ENCODE measurements around the gene PRSS56. TPM values are rescaled to one million over a fixed set of nuclear protein-coding genes. Genes with fewer than 3 reads are reported as not detected.
A peak's percentile ranks its signal among the peaks of the same experiment; 100 is the strongest.

PRSS56 gene
- polyA plus RNA-seq, 1 donor from 2014 or later: 0.16 TPM

DNA sequence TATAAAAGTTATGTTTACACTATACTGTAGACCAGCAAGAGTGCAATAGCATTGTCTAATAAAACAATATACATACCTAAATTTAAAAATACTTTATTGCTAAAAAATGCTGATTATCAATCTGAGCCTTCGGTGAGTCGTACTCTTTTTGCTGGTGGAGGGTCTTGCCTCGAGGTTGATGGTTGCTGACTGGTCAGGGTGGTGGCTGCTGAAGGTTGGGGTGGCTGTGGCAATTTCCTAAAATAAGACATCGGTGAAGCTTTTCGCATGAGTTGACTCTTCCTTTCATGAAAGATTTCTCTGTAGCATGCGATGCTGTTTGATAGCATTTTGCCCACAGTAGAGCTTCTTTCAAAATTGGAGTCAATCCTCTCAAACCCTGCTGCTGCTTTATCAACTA, 27.8 kb downstream of the PRSS56 start:
- H3K4me2 ChIP-seq (ENCODE audit: low read length): no peak overlapping the region
- H3K4me3 ChIP-seq (ENCODE audit: low read length): no peak overlapping the region
- H3K27me3 ChIP-seq (ENCODE audit: insufficient read depth, low read depth, low read length): no peaks in the 10 kb centered on the region
- H3K9ac ChIP-seq (ENCODE audit: low read length): no peak overlapping the region
- no peak overlapping the region for H2AFZ ChIP-seq (ENCODE audit: low read depth, low read length)
- TF ChIP-seq EP300 (conservative IDR thresholded peaks at IDR 0.05; ENCODE audit: poor library complexity, severe bottlenecking) (no peak), EZH2 (IDR thresholded peaks at IDR 0.05; ENCODE audit: borderline replicate concordance, insufficient read depth, low read length, poor library complexity, severe bottlenecking) (no peak), TAF1 (IDR thresholded peaks at IDR 0.05; ENCODE audit: low read depth) (no peak), POLR2AphosphoS5 (IDR thresholded peaks at IDR 0.05) (no peak)
- TF ChIP-seq, protein P1, sequence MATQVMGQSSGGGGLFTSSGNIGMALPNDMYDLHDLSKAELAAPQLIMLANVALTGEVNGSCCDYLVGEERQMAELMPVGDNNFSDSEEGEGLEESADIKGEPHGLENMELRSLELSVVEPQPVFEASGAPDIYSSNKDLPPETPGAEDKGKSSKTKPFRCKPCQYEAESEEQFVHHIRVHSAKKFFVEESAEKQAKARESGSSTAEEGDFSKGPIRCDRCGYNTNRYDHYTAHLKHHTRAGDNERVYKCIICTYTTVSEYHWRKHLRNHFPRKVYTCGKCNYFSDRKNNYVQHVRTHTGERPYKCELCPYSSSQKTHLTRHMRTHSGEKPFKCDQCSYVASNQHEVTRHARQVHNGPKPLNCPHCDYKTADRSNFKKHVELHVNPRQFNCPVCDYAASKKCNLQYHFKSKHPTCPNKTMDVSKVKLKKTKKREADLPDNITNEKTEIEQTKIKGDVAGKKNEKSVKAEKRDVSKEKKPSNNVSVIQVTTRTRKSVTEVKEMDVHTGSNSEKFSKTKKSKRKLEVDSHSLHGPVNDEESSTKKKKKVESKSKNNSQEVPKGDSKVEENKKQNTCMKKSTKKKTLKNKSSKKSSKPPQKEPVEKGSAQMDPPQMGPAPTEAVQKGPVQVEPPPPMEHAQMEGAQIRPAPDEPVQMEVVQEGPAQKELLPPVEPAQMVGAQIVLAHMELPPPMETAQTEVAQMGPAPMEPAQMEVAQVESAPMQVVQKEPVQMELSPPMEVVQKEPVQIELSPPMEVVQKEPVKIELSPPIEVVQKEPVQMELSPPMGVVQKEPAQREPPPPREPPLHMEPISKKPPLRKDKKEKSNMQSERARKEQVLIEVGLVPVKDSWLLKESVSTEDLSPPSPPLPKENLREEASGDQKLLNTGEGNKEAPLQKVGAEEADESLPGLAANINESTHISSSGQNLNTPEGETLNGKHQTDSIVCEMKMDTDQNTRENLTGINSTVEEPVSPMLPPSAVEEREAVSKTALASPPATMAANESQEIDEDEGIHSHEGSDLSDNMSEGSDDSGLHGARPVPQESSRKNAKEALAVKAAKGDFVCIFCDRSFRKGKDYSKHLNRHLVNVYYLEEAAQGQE (IDR thresholded peaks at IDR 0.05; ENCODE audit: borderline replicate concordance): no peak
- peaks cover 16% of the 10 kb centered on the region for H3K36me3 ChIP-seq (ENCODE audit: insufficient read depth, low read length)
- H4K20me1 ChIP-seq (ENCODE audit: insufficient read depth): no peaks in the 10 kb centered on the region
- no peak overlapping the region for H3K27ac ChIP-seq (ENCODE audit: low read length)
- H3K9me3 ChIP-seq (ENCODE audit: low read length): no peaks in the 10 kb centered on the region
- peaks cover 37% of the 10 kb centered on the region for H3K79me2 ChIP-seq (replicated peaks; ENCODE audit: insufficient read depth, low read length)
- H3F3A ChIP-seq (ENCODE audit: insufficient read depth, low read length, poor library complexity, severe bottlenecking): no peaks in the 10 kb centered on the region
- H3K9me2 ChIP-seq (ENCODE audit: insufficient read depth, low read length): no peaks in the 10 kb centered on the region

GRCh38 chr2:232549655-232550353, 29.6 kb downstream of the PRSS56 start:
- H3K9me2 ChIP-seq (ENCODE audit: insufficient read depth, low read length): no peaks in the 10 kb centered on the region
- H4K20me1 ChIP-seq (ENCODE audit: insufficient read depth): no peaks in the 10 kb centered on the region
- H3K79me2 ChIP-seq (replicated peaks; ENCODE audit: insufficient read depth, low read length): peaks cover 50% of the 10 kb centered on the region
- H3K36me3 ChIP-seq (ENCODE audit: insufficient read depth, low read length): peaks cover 16% of the 10 kb centered on the region
- H3K9me3 ChIP-seq (ENCODE audit: low read length): no peaks in the 10 kb centered on the region
- peak overlapping the region; percentile 99 for H2AFZ ChIP-seq (ENCODE audit: low read depth, low read length)
- peak overlapping the region; percentile 94 for H3K4me3 ChIP-seq (ENCODE audit: low read length)
- H3K9ac ChIP-seq (ENCODE audit: low read length): peak overlapping the region; percentile 97
- no peaks in the 10 kb centered on the region for H3K27me3 ChIP-seq (ENCODE audit: insufficient read depth, low read depth, low read length)
- H3K27ac ChIP-seq (ENCODE audit: low read length): peak overlapping the region; percentile 97
- H3K4me2 ChIP-seq (ENCODE audit: low read length): peak overlapping the region; percentile 57
- TF ChIP-seq CTCF (IDR thresholded peaks at IDR 0.05; ENCODE audit: poor library complexity, severe bottlenecking) (no peak), SMC3 (conservative IDR thresholded peaks at IDR 0.05; ENCODE audit: poor library complexity) (no peak), EP300 (conservative IDR thresholded peaks at IDR 0.05; ENCODE audit: poor library complexity, severe bottlenecking) (no peak), MXI1 (conservative IDR thresholded peaks at IDR 0.05; ENCODE audit: poor library complexity, severe bottlenecking) (no peak), TAF1 (IDR thresholded peaks at IDR 0.05; ENCODE audit: low read depth) (no peak), EZH2 (IDR thresholded peaks at IDR 0.05; ENCODE audit: borderline replicate concordance, insufficient read depth, low read length, poor library complexity, severe bottlenecking) (no peak), RAD21 (conservative IDR thresholded peaks at IDR 0.05) (no peak), POLR2AphosphoS5 (IDR thresholded peaks at IDR 0.05) (no peak)
- TF ChIP-seq, protein P1 (IDR thresholded peaks at IDR 0.05; ENCODE audit: borderline replicate concordance): no peak
- H3F3A ChIP-seq (ENCODE audit: insufficient read depth, low read length, poor library complexity, severe bottlenecking): no peaks in the 10 kb centered on the region
